ENCODE data around the gene TMEM115. TPM values are rescaled to one million over a fixed set of nuclear protein-coding genes. Genes with fewer than 3 reads are reported as not detected.

TMEM115 gene
- total RNA-seq, 4 donors from 2014 or later, result 70.0 to 111 (median 85.1) TPM

DNA sequence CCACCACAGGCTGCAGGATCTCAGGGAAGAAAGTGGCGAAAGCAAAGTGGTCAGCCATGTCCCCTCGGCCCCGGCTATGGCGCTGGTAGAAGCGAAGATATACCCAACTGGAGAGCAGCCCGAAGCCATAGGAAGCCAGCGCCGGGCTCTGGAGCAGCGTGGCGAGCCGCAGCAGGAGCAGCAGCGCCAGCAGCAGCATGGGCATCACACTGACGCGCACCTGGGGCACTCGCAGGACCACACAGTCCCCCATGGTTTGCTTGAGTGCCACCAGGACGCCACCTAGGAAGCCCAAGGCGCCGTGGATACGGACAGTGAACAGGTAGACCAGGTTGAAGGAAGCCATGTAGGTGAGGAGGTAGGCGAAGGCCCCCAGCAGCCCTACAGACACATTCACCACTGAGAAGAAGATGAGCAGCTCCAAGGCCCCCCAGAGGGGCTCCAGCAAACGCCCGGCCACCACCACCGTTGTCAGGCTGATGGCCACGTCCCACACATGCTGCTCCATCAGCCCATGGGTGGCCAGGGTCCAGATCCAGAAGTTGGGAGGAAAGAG is 888 bp downstream of the TMEM115 start:
- H3K27me3 ChIP-seq, result no peaks in the 10 kb centered on the region
- no peak for DNase-seq
- H3K27ac ChIP-seq, result peak overlapping the region; percentile 85 to 90 (median 89)
- H3K36me3 ChIP-seq, result peaks cover 20% of the 10 kb centered on the region in 2 donors
- WGBS, 2 donors, result 22 to 41% methylated on average over 17 to 22 of the region's 24 CpGs
- intact Hi-C loops (cut with DNase I), result no loop called here
- peaks cover 36 to 44% of the 10 kb centered on the region in 2 donors for H3K4me1 ChIP-seq
- peak overlapping the region; percentile 58 to 92 (median 87) for H3K4me3 ChIP-seq (replicated peaks in 1 of 3)
- no peak for TF ChIP-seq CTCF (IDR thresholded peaks at IDR 0.05)
- no peak for TF ChIP-seq POLR2A (IDR thresholded peaks at IDR 0.05)
- H3K9me3 ChIP-seq, result no peaks in the 10 kb centered on the region

DNA sequence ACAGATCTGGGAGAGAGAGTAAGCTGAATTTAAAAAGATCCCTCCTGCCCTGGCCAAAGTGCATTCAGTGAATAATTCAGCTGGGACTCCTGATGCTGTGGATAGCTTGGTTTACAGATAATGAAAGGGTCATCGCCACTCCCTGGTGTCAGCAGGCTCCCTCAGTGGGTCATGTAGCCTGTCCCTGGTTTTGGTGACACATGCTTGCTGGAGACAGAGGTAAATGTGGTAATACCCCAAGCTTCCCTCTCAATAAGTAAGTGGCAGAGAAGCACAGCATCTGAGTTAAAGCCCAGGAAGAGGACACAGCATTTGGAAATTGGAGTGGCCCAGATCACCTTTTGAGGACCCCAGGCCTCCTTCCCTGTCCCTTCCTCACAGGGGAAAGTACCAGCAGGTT is 1.8 kb downstream of the TMEM115 start:
- peak overlapping the region; percentile 27 to 90 (median 85) for H3K27ac ChIP-seq
- H3K4me3 ChIP-seq (replicated peaks in 1 of 3), result peak overlapping the region in 1 of 3 donors; percentile 87
- no peak for DNase-seq
- no peak for TF ChIP-seq POLR2A (IDR thresholded peaks at IDR 0.05)
- TF ChIP-seq CTCF (IDR thresholded peaks at IDR 0.05), result no peak
- peaks cover 36 to 44% of the 10 kb centered on the region in 2 donors for H3K4me1 ChIP-seq
- H3K9me3 ChIP-seq, result no peaks in the 10 kb centered on the region
- no peaks in the 10 kb centered on the region for H3K27me3 ChIP-seq
- intact Hi-C loops (cut with DNase I), result no loop called here
- peaks cover 23 to 28% of the 10 kb centered on the region in 2 donors for H3K36me3 ChIP-seq
- 73 to 83% methylated on average over 1 of the region's 1 CpG for WGBS, 2 donors

DNA sequence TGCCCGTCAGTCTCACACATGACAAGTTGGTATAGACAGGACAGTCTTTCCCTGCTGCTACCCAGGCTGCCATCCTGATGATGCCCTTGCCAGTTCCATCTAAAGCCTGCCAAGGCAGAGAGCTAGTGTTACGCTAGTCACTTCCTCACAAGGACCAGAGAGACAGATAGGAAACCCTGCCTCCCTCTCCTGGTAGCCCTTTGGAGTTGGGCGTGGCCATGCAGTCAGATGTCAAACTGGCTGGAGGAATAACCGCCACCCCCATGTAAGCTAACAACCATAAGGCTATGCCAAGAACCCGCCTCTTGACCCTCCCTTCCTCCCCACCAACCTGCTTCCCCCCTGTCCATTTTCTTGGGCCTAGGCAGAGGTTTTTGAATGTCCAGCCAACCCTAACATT is 2.8 kb downstream of the TMEM115 start:
- peak; percentile 93 to 95 for DNase-seq
- intact Hi-C loops (cut with DNase I), result no loop called here
- Histone ChIP-seq H3K4me1 (peaks cover 39 to 48% of the 10 kb centered on the region in 2 donors), H3K9me3 (no peaks in the 10 kb centered on the region), H3K4me3 (replicated peaks in 1 of 3) (peak overlapping the region in 1 of 3 donors; percentile 16), H3K27ac (peak overlapping the region in 2 of 3 donors; percentile 85 to 90), H3K27me3 (no peaks in the 10 kb centered on the region), H3K36me3 (peaks cover 23 to 28% of the 10 kb centered on the region in 2 donors)
- TF ChIP-seq POLR2A (IDR thresholded peaks at IDR 0.05), result no peak
- no peak for TF ChIP-seq CTCF (IDR thresholded peaks at IDR 0.05)
- WGBS, 2 donors, result 21 to 28% methylated on average over 5 of the region's 5 CpGs

GRCh38 chr3:50355829-50356552 is 3.3 kb downstream of the TMEM115 start:
- 39 to 47% methylated on average over 5 of the region's 5 CpGs for WGBS, 2 donors
- peak overlapping the region in 1 of 3 donors; percentile 16 for H3K4me3 ChIP-seq (replicated peaks in 1 of 3)
- intact Hi-C loops (cut with DNase I), result no loop called here

More at GRCh38 chr3:50355829-50356552, 3.3 kb downstream of the TMEM115 start:
- TF ChIP-seq CTCF (IDR thresholded peaks at IDR 0.05) (no peak), POLR2A (IDR thresholded peaks at IDR 0.05) (no peak)
- DNase-seq, result peak; percentile 36 to 46
- no peaks in the 10 kb centered on the region for H3K9me3 ChIP-seq
- peak overlapping the region in 2 of 3 donors; percentile 13 to 85 for H3K27ac ChIP-seq
- no peaks in the 10 kb centered on the region for H3K27me3 ChIP-seq
- peaks cover 44 to 53% of the 10 kb centered on the region in 2 donors for H3K4me1 ChIP-seq
- H3K36me3 ChIP-seq, result peaks cover 23 to 28% of the 10 kb centered on the region in 2 donors

Data from thyroid gland (tissue), 4 donors.